Loucy (cell line): ENCODE measurements around the gene WDPCP.
"Not testable (repeated sequence)": the region's sequence is repeated elsewhere in the genome, so short reads cannot be mapped to it uniquely, and the experiment has no call there.

Experiments
- H2AFZ ChIP-seq: fragments of 200-600 bp; sonication (generic); 2 replicates; pipeline ENCODE4 v1.6.0; 2016; ENCODE audit warnings: antibody characterized with exemption, mild to moderate bottlenecking, low read length, moderate library complexity
- H3F3A ChIP-seq: fragments of 200-600 bp; 2 replicates; pipeline ENCODE4 v1.6.0; 2016; ENCODE audit warnings: antibody characterized with exemption, low read depth, mild to moderate bottlenecking
- H3K27me3 ChIP-seq: fragments of 200-600 bp; sonication (generic); 2 replicates; pipeline ENCODE4 v1.6.1; 2014; ENCODE audit warnings: low read length, mild to moderate bottlenecking; ENCODE audit not compliant: insufficient read depth, poor library complexity, severe bottlenecking
- H3K36me3 ChIP-seq: fragments of 200-600 bp; sonication (generic); 2 replicates; pipeline ENCODE4 v1.6.1; 2016; ENCODE audit warnings: low read length; ENCODE audit not compliant: insufficient read depth
- H3K4me1 ChIP-seq: fragments of 200-600 bp; sonication (generic); 2 replicates; pipeline ENCODE4 v1.5.1; 2014; ENCODE audit warnings: low read length, mild to moderate bottlenecking; ENCODE audit not compliant: insufficient read depth, poor library complexity, severe bottlenecking
- H3K4me2 ChIP-seq: fragments of 200-600 bp; sonication (generic); 2 replicates; pipeline ENCODE4 v1.6.0; 2014; ENCODE audit warnings: antibody characterized with exemption, low read length, low read depth, mild to moderate bottlenecking; ENCODE audit not compliant: poor library complexity, severe bottlenecking
- H3K4me3 ChIP-seq: fragments of 200-600 bp; sonication (generic); 2 replicates; pipeline ENCODE4 v1.5.1; 2014; ENCODE audit warnings: low read length, mild to moderate bottlenecking, mixed read lengths; ENCODE audit not compliant: poor library complexity, severe bottlenecking
- H3K79me2 ChIP-seq: fragments of 200-600 bp; sonication (generic); 2 replicates; pipeline ENCODE4 v1.6.1; 2014; ENCODE audit warnings: low read length; ENCODE audit not compliant: insufficient read depth
- H3K9ac ChIP-seq: fragments of 200-600 bp; sonication (generic); 2 replicates; pipeline ENCODE4 v1.6.0; 2014; ENCODE audit warnings: mild to moderate bottlenecking, low read depth, low read length, moderate library complexity; ENCODE audit not compliant: poor library complexity, severe bottlenecking
- H3K9me2 ChIP-seq: fragments of 200-600 bp; sonication (generic); replicated peaks from 2 replicates; pipeline ENCODE4 v1.6.1; 2016; ENCODE audit warnings: low read depth, low read length, mixed read lengths
- H3K9me3 ChIP-seq: fragments of 200-600 bp; sonication (generic); 2 replicates; pipeline ENCODE4 v1.6.1; 2014; ENCODE audit warnings: mild to moderate bottlenecking, antibody characterized with exemption, low read length, low read depth; ENCODE audit not compliant: insufficient read depth
- H4K20me1 ChIP-seq: fragments of 200-600 bp; sonication (generic); 2 replicates; pipeline ENCODE4 v1.6.0; 2014; ENCODE audit warnings: antibody characterized with exemption, low read length, mild to moderate bottlenecking; ENCODE audit not compliant: insufficient read depth, poor library complexity, severe bottlenecking
- EZH2phosphoT487 ChIP-seq: fragments of 200-600 bp; IDR thresholded peaks from 2 replicates; pipeline ENCODE4 v1.6.1; 2018; ENCODE audit warnings: antibody characterized with exemption, mild to moderate bottlenecking, moderate library complexity, borderline replicate concordance
- TF ChIP-seq, protein P1 (sequence below): fragments of 200-600 bp; sonication (generic); conservative IDR thresholded peaks from 2 replicates; pipeline ENCODE4 v1.5.1; 2014; ENCODE audit warnings: mild to moderate bottlenecking, antibody characterized with exemption, low read length

The WDPCP gene

GRCh38 chr2:63406641-63407040, 181.6 kb downstream of the WDPCP start:
- H3K9me2 ChIP-seq = no peaks in the 10 kb centered on the region
- no peaks in the 10 kb centered on the region for H4K20me1 ChIP-seq
- TF ChIP-seq, protein P1, sequence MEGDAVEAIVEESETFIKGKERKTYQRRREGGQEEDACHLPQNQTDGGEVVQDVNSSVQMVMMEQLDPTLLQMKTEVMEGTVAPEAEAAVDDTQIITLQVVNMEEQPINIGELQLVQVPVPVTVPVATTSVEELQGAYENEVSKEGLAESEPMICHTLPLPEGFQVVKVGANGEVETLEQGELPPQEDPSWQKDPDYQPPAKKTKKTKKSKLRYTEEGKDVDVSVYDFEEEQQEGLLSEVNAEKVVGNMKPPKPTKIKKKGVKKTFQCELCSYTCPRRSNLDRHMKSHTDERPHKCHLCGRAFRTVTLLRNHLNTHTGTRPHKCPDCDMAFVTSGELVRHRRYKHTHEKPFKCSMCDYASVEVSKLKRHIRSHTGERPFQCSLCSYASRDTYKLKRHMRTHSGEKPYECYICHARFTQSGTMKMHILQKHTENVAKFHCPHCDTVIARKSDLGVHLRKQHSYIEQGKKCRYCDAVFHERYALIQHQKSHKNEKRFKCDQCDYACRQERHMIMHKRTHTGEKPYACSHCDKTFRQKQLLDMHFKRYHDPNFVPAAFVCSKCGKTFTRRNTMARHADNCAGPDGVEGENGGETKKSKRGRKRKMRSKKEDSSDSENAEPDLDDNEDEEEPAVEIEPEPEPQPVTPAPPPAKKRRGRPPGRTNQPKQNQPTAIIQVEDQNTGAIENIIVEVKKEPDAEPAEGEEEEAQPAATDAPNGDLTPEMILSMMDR = no peak
- TF ChIP-seq EZH2phosphoT487 = no peak
- no peaks in the 10 kb centered on the region for H3K9me3 ChIP-seq
- no peaks in the 10 kb centered on the region for H3K27me3 ChIP-seq
- H2AFZ ChIP-seq = no peak overlapping the region
- H3K36me3 ChIP-seq = peaks cover 9% of the 10 kb centered on the region; the same call in 1 of the 2 replicates
- H3F3A ChIP-seq = no peaks in the 10 kb centered on the region
- no peak overlapping the region for H3K4me3 ChIP-seq
- no peaks in the 10 kb centered on the region for H3K79me2 ChIP-seq
- no peak overlapping the region for H3K9ac ChIP-seq
- H3K4me2 ChIP-seq = peak overlapping the region; percentile 10
- peaks cover 12% of the 10 kb centered on the region for H3K4me1 ChIP-seq

GRCh38 chr2:63403820-63404219, 184.5 kb downstream of the WDPCP start:
- Histone ChIP-seq H4K20me1 (no peaks in the 10 kb centered on the region), H3K9ac (no peak overlapping the region), H3K79me2 (no peaks in the 10 kb centered on the region), H3K4me3 (no peak overlapping the region), H3K4me1 (peaks cover 12% of the 10 kb centered on the region), H3K4me2 (no peak overlapping the region), H3K9me2 (no peaks in the 10 kb centered on the region), H3F3A (no peaks in the 10 kb centered on the region), H3K36me3 (peaks cover 9% of the 10 kb centered on the region; the same call in 1 of the 2 replicates), H2AFZ (no peak overlapping the region), H3K9me3 (no peaks in the 10 kb centered on the region), H3K27me3 (no peaks in the 10 kb centered on the region)
- TF ChIP-seq, protein P1 = no peak
- no peak for TF ChIP-seq EZH2phosphoT487

DNA sequence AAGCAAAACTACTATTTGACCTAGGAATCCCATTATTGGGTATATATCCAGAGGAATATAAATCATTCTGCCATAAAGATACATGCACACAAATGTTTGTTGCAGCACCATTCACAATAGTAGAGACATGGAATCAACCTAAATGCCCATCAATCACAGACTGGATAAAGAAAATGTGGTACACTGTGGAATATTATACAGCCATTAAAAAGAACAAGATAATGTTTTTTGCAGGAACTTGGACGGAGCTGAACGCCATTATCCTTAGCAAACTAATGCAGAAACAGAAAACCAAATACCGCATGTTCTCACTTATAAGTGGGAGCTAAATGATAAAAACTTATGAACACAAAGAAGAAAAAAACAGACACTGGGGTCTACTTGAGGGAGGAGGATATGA, 185.4 kb downstream of the WDPCP start:
- H3K9me3 ChIP-seq, H3K36me3 ChIP-seq, H4K20me1 ChIP-seq, H2AFZ ChIP-seq, H3K4me3 ChIP-seq, H3K9me2 ChIP-seq, H3K79me2 ChIP-seq, H3K9ac ChIP-seq, H3F3A ChIP-seq, H3K4me2 ChIP-seq, H3K27me3 ChIP-seq: not testable (repeated sequence)
- peaks cover 12% of the 10 kb centered on the region for H3K4me1 ChIP-seq

- Histone ChIP-seq H3K27me3 (no peaks in the 10 kb centered on the region), H3K4me3 (no peak overlapping the region), H3K4me2 (no peak overlapping the region), H3F3A (no peaks in the 10 kb centered on the region), H4K20me1 (no peaks in the 10 kb centered on the region), H3K9me3 (no peaks in the 10 kb centered on the region), H3K4me1 (no peaks in the 10 kb centered on the region), H3K36me3 (peaks cover 6% of the 10 kb centered on the region; the same call in 1 of the 2 replicates), H3K9ac (no peak overlapping the region), H3K79me2 (no peaks in the 10 kb centered on the region), H2AFZ (no peak overlapping the region), H3K9me2 (no peaks in the 10 kb centered on the region)
- TF ChIP-seq, protein P1 = no peak
- TF ChIP-seq EZH2phosphoT487 = no peak
Measured at GRCh38 chr2:63399156-63399555, 189.1 kb downstream of the WDPCP start.
